ENCODE results near the gene KRTAP5-7. TPM values are rescaled to one million over a fixed set of nuclear protein-coding genes. Genes with fewer than 3 reads are reported as not detected.

Gene KRTAP5-7
- polyA plus RNA-seq, 4 donors, result 0.09 to 0.16 TPM; not detected in 2

- DNase-seq (ENCODE audit: low read depth in 4 of 4, low spot score in 3 of 4), result no peak
These were observed 31.5 kb upstream of the KRTAP5-7 start for GRCh38 chr11:71495286-71496230.

DNA sequence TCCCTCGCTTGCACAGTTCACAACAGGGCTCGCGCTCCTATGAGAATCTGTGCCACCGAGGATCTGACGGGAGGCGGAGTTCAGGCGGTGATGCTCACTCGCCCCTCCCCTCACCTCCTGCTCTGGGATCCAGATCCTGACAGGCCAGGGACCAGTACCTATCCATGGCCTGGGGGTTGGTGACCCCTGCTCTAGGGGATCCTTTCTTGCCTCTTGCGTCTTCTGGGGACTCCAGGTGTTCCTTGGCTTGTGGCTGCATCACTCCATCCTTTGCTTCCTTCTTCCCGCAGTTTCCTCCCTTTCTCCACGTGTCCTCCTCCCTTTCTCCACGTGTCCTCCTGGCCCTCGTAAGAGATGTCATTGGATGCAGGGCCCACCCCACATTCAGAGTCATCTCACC, 30.6 kb upstream of the KRTAP5-7 start:
- no peak for DNase-seq (ENCODE audit: low read depth in 4 of 4, low spot score in 3 of 4)

GRCh38 chr11:71498091-71498490, 29.0 kb upstream of the KRTAP5-7 start:
- no peak for DNase-seq (ENCODE audit: low read depth in 4 of 4, low spot score in 3 of 4)

DNA sequence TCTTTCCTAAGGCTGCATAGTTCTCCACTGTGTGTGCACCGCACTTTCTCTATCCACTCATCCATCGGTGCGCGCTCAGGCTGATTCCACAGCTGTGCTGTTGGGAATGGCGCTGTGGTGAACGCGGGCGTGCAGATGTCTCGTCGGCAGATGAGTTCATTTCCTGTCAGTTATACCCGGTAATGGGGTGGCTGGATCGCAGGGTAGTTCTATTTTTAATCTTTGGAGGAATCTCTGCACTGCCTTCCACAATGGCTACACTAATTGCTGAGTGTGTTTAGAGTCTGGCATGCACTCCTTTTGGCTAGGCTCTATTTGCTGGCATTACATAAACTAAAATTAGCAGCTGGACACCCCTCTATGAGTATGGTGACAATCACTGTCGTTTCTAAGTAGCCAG, 27.9 kb upstream of the KRTAP5-7 start:
- DNase-seq (ENCODE audit: low read depth in 4 of 4, low spot score in 3 of 4), result no peak

DNA sequence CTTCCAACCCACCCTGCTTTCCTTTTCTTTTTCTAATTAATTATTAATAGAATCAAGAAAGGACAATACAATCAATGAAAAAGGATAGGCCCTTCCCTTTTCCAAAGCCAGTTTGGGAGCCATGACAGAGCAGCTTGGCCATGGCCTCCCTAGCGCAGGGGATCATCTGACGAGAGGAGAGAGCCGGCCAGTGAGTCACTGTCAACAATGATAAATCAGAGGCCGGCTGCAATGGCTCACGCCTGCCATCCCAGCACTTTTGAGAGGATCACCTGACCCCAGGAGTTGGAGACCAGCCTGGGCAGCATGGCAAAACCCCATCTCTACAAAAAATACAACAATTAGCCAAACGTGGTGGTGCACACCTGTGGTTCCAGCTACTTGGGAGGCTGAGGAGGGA, 27.5 kb upstream of the KRTAP5-7 start:
- no peak for DNase-seq (ENCODE audit: low read depth in 4 of 4, low spot score in 3 of 4)

DNA sequence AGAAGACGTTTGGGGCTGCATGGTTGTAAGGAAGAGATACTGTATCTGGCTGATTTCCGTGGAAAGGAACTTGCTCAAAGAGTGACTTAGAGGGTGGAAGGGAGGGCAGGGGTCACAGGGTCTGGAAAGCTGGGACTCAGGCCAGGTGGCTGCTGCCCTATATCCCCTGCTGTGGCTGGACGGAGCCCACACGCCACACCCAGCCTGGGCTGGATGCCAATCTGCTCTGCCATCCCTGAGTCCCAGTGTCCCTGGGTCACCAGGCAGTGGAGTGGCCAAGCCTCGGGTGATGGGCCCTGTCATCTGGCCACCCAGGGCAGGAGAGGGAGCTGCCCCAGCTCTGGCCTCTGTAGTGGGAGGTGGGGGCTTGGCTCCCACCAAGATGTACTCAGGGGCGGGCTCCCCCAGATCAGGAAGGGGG, 26.5 kb upstream of the KRTAP5-7 start:
- DNase-seq (ENCODE audit: low read depth in 4 of 4, low spot score in 3 of 4), result no peak

GRCh38 chr11:71501071-71501985, 25.7 kb upstream of the KRTAP5-7 start:
- DNase-seq (ENCODE audit: low read depth in 4 of 4, low spot score in 3 of 4), result no peak

- DNase-seq (ENCODE audit: low read depth in 4 of 4, low spot score in 3 of 4), result no peak
These were observed 25.0 kb upstream of the KRTAP5-7 start for GRCh38 chr11:71502026-71502425.

DNA sequence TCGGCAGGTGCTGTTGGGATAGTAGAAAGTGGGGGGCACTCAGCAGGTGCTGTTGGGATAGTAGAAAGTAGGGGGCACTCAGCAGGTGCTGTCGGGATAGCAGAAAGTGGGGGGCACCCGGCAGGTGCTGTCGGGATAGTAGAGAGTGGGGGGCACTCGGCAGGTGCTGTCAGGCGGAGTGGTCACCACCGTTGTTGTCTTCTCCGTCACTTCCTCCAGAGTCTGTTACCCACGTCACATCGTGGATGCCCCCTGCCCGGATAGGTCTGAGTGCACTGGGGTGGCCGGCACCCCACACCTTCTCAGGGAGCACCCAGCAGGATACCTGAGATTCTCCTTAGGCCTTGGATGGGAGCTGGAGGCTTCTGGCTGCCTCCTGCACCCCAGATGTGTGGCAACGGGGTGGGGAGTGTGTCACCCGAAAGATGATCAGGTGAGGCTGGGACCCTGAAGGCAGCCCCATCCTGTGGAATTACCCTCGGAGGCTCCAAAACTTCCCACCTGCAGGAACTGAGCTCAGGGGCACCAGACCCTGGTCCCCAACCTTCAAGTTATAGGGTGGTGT, 24.1 kb upstream of the KRTAP5-7 start:
- no peak for DNase-seq (ENCODE audit: low read depth in 4 of 4, low spot score in 3 of 4)

GRCh38 chr11:71504531-71504930, 22.5 kb upstream of the KRTAP5-7 start:
- no peak for DNase-seq (ENCODE audit: low read depth in 4 of 4, low spot score in 3 of 4)

DNA sequence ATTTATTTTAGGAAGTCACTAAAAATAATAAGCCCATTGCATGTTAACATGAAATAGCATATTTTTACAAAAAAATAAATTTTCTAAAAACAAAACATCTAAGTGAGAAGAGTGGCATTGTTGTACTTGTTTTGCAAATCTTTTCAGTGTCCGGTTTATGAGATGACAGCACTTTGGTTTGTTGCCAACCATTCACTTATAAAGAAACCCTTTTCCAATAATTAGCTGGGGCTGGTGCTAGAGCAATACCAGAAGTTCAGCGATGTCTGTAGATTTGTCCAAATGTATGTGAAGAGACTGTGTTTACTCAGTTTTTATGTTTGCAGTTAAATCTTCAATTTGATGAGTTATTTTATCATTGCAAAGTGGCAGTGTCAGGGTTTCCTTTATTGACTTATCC, 22.1 kb upstream of the KRTAP5-7 start:
- no peak for DNase-seq (ENCODE audit: low read depth in 4 of 4, low spot score in 3 of 4)

- no peak for DNase-seq (ENCODE audit: low read depth in 4 of 4, low spot score in 3 of 4)
These were observed 21.3 kb upstream of the KRTAP5-7 start for GRCh38 chr11:71505781-71506180.

DNA sequence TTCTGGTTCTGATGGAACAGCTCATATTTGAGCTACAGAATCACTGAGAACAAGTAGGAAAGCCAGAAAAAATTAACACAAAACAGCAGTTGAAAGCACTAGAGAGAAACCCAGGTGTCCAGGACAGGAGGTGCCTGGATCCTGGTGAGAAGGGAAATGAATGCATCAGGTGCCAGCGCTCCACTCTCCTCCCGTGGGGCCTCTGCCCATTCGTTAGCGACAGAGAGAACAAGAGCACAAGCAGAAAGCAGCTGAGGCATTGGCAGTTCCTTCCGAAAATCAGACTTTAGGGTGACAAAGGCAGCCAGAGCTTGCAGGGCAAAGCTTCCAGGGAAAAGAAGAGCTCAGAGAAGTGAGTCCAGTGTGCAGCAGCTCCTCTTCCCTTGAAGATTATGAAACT, 20.0 kb upstream of the KRTAP5-7 start:
- DNase-seq (ENCODE audit: low read depth in 4 of 4, low spot score in 3 of 4), result no peak

DNA sequence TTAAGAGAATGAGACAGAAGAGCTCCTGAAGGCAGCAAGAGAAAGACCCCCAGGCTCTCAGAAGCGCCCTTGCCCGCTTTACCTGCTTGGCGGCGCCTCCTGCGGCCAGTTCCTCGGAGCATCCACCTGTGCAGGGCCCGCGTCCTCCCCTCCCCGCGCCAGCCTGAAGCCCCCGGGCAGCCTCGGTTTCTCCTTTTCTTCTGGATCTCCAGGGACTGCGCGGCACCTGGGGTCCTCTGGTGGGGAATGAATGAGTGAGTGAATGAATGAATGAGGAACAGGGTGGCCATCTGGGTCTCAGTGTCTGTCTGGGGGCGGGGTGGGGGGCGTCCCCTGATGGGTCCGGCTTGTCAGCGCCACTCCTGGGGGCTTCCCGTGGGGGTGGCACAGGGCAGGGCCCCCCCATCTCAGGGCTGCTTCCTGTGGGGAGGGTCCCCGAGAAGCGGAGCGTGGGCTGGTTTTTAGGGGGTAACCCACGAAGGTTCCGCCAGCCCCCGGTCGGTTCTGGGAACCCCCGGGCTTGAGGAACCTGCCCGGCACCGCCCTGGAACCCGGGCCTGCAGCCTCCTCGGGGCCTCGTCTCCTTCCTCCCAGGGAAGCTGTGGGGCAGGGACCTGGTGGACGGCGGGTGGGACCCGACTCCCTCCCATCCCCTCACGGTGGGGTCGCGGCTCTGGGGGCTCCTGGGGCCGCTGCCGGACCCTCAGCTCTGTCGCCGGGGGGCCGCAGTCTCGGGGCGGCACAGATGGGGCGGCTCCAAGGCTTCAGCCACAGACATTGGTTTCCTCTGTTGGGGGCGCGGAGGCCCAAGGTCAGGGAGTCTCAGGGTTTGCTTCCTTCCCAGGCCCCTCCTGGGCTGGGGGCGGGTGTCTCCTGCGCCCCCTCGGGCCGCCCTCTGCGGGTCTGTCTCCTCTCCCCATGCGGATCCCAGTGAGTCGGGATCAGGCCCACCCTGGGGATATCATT, 8.3 kb upstream of the KRTAP5-7 start:
- DNase-seq (ENCODE audit: low read depth in 4 of 4, low spot score in 3 of 4), result no peak

- no peak for DNase-seq (ENCODE audit: low read depth in 4 of 4, low spot score in 3 of 4)
These were observed 7.5 kb upstream of the KRTAP5-7 start for GRCh38 chr11:71519546-71519945.

GRCh38 chr11:71525188-71525937, 1.7 kb upstream of the KRTAP5-7 start:
- DNase-seq (ENCODE audit: low read depth in 4 of 4, low spot score in 3 of 4), result no peak

DNA sequence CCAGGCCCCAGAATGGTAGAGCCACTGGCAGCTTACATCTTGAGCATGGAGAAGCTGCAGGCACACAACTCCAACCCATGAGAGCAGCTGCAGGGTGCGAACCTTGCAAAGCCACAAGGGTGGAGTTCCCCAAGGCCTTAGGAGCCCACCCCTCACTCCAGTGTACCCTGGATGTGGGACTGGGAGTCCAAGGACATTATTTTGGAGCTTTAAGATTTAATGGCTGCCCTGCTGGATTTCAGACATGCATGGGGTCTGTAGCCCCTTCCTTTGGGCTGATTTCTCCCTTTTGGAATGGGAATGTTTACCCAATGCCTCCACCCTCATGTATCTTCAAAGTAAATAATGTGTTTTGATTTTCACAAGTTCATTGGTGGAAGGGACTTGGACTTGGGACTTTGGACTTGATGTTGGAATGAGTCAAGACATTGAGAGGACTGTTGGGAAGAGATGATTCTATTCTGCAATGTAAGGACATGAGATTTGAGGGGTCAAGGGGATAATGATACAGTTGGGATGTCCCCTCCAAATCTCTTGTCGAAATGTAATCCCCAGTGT, 1.1 kb upstream of the KRTAP5-7 start:
- no peak for DNase-seq (ENCODE audit: low read depth in 4 of 4, low spot score in 3 of 4)

DNA sequence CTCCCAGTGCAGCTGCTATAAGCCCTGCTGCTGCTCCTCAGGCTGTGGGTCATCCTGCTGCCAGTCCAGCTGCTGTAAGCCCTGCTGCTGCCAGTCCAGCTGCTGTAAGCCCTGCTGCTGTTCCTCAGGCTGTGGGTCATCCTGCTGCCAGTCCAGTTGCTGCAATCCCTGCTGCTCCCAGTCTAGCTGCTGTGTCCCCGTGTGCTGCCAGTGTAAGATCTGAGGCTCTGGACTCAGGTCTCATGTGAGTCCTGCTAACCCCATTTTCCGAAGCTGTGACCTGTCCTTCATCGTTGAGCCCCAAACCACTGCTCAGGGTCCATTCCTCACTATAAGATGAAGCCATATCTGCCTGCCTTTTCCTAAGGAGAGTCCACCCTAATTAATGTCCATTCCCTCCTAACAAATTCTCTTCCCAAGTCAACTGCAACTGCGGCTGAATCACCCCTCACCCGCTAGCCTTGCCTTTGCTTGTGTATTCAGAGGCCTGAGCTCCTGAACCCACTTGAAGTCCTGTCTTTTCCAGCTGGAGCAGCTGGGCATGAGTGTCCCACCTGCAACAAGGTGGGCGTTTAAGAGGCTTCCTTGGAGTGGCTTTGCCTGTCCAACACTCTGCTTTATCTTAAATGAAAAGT, 626 bp downstream of the KRTAP5-7 start:
- no peak for DNase-seq (ENCODE audit: low read depth in 4 of 4, low spot score in 3 of 4)

All from right renal pelvis (tissue), 4 donors.